ENCODE results near the gene KRT85.

Gene KRT85

DNA sequence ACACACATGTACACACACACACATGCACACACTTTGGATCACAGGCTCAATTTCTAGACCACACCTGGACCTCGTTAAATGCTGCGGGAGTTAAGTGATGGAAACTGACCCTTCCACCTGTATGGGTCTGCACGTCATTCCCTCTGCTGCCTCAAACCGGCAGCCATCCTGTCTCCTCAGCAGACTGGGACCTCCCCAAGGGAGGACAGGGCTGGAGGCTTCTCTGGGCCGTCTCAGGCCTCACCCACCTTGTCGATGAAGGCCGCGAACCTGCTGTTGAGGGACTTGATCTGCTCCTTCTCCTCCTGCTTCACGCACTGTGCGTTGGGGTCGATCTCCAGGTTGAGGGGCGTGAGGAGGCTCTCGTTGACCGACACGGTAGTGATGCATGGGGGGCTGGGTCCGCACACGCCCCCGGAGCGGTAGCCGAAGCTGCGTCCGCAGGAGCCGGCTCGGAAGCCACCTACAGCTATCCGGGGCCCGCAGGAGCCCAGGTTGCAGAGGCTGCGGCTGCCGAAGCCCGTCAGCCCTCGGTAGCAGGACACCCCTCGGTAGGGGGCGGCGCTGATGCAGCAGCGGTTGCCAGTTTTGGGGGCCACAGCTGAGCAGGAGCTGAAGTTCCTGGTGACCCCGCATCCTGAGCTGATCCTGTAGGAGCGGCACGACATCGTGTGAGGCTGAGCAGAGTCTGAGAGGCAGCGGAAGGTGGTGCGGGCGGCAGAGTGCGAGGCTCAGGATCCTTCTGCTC lies at the start of gene KRT85:
KRT85 (minus strand) TSS at position 744 of the 748 bp plus-strand sequence; CDS start at position 668, 76 bp downstream.
- peaks cover 1% of the 10 kb centered on the region for H3K27me3 ChIP-seq (replicated peaks; ENCODE audit: control insufficient read depth, insufficient read depth, low read length)
- TF ChIP-seq CTCF (IDR thresholded peaks at IDR 0.05; ENCODE audit: insufficient read depth, low read length, poor library complexity, severe bottlenecking) = no peak
- H3K4me3 ChIP-seq (replicated peaks; ENCODE audit: low read depth, low read length) = no peak within 1 kb of the TSS
- no peaks in the 10 kb centered on the region for H3K36me3 ChIP-seq (ENCODE audit: control insufficient read depth, insufficient read depth, low read length)
- no peak for DNase-seq (ENCODE audit: extremely low read depth, insufficient read length)

DNA sequence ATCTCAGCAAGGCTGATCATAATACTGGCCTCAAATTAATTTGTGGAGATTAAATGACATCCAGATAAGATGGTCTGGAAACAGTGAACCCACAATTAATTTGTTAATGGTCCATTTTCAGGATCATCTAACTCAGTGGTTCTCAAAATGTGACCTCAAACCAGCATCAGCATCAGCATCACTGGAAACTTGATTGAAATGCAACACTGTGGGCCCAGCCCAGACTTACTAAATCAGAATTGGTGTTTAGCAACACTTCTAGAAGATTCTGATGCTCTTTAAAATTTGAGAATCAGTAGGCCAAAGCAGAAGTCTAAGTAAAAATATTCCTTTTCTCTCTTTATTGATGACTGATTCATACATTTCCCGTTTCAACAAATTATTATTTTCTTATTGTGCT lies 49.5 kb upstream of the KRT85 start:
- H3K36me3 ChIP-seq (ENCODE audit: control insufficient read depth, insufficient read depth, low read length) = no peaks in the 10 kb centered on the region
- no peak for TF ChIP-seq CTCF (IDR thresholded peaks at IDR 0.05; ENCODE audit: insufficient read depth, low read length, poor library complexity, severe bottlenecking)
- H3K27me3 ChIP-seq (replicated peaks; ENCODE audit: control insufficient read depth, insufficient read depth, low read length) = no peaks in the 10 kb centered on the region; the same call in none of the 2 replicates
- no peak for DNase-seq (ENCODE audit: extremely low read depth, insufficient read length)
- H3K4me3 ChIP-seq (replicated peaks; ENCODE audit: low read depth, low read length) = no peak overlapping the region

DNA sequence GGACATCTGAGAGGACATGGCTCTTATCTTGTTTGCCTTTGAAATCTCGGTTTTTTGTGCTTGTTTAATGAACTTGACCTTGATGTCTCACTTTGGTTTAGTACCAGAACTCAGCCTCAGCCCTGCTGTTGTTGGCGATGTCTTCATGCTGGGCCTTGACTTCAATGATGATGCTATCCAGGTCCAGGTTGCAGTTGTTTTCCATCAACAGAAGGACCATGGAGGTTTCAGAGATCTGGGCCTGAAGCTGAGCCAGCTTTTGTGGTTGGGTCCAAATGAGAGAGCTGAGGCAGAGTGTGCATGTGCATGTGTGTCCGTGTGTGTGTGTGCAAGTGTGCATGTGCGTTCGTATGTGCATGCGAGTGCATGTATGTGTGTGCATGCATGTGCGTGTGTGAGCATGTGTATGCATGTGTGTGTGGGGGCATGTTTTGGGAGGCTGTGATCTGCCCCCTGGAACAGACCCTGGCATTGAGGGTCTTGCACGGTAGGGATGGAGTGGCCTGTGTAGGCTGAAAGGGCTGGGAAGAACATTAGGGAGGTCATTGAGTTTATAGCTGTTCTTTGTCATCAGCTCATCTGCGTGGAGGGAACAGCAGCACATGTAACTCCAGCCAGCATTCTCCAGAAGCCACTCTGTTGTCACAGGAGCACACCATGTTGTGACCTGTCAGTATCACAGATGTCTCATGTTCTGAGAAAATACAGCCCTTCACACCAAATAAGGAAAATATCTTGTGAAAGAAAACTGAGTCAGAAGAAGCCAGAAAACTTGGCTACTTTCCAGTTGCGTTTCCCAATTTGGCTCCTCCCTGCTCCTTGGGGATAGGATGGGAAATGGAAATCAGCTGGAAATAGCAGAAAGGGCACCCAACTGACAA lies 48.8 kb upstream of the KRT85 start:
- no peaks in the 10 kb centered on the region for H3K36me3 ChIP-seq (ENCODE audit: control insufficient read depth, insufficient read depth, low read length)
- no peak for TF ChIP-seq CTCF (IDR thresholded peaks at IDR 0.05; ENCODE audit: insufficient read depth, low read length, poor library complexity, severe bottlenecking)
- no peak for DNase-seq (ENCODE audit: extremely low read depth, insufficient read length)
- H3K4me3 ChIP-seq (replicated peaks; ENCODE audit: low read depth, low read length) = no peak overlapping the region
- H3K27me3 ChIP-seq (replicated peaks; ENCODE audit: control insufficient read depth, insufficient read depth, low read length) = no peaks in the 10 kb centered on the region; the same call in none of the 2 replicates

GRCh38 chr12:52414936-52415335 lies 47.7 kb upstream of the KRT85 start:
- Histone ChIP-seq H3K27me3 (replicated peaks; ENCODE audit: control insufficient read depth, insufficient read depth, low read length) (no peaks in the 10 kb centered on the region; the same call in none of the 2 replicates), H3K4me3 (replicated peaks; ENCODE audit: low read depth, low read length) (no peak overlapping the region), H3K36me3 (ENCODE audit: control insufficient read depth, insufficient read depth, low read length) (no peaks in the 10 kb centered on the region)
- DNase-seq (ENCODE audit: extremely low read depth, insufficient read length) = no peak
- no peak for TF ChIP-seq CTCF (IDR thresholded peaks at IDR 0.05; ENCODE audit: insufficient read depth, low read length, poor library complexity, severe bottlenecking)

- peak; percentile 9 for TF ChIP-seq CTCF (IDR thresholded peaks at IDR 0.05; ENCODE audit: insufficient read depth, low read length, poor library complexity, severe bottlenecking)
- Histone ChIP-seq H3K4me3 (replicated peaks; ENCODE audit: low read depth, low read length) (no peak overlapping the region), H3K36me3 (ENCODE audit: control insufficient read depth, insufficient read depth, low read length) (no peaks in the 10 kb centered on the region), H3K27me3 (replicated peaks; ENCODE audit: control insufficient read depth, insufficient read depth, low read length) (no peaks in the 10 kb centered on the region; the same call in none of the 2 replicates)
- DNase-seq (ENCODE audit: extremely low read depth, insufficient read length) = no peak
These were observed 46.6 kb upstream of the KRT85 start for GRCh38 chr12:52413782-52414345.
